HG03558 (cell line): ENCODE data around the gene JPT2.

Experiments used
- ATAC-seq: cut with Tn5 transposase; IDR thresholded peaks from one replicate; pipeline ENCODE4 v1.9.1; 2021; ENCODE audit warnings: moderate number of reproducible peaks; ENCODE audit not compliant: unreplicated experiment; ENCODE audit errors: extremely low read depth

JPT2 gene

GRCh38 chr16:1749152-1750117, 71.4 kb downstream of the JPT2 start:
- ATAC-seq, result no peak
